AG04450 (cell line): Measurements from ENCODE around the gene KIN. TPM values are rescaled to one million over a fixed set of nuclear protein-coding genes. Genes with fewer than 3 reads are reported as not detected.
"Not testable (repeated sequence)": the region's sequence is repeated elsewhere in the genome, so short reads cannot be mapped to it uniquely, and the experiment has no call there.

Experiments
- CTCF ChIA-PET: fragments of 300-600, 350-600 bp; formaldehyde crosslinking; extraction: SDS; loops from one replicate; lab custom pipeline; 2022; ENCODE audit warnings: antibody characterized with exemption, inconsistent platforms; lab: Charles Lee
- POLR2A ChIA-PET: fragments of 350-600 bp; formaldehyde crosslinking; extraction: SDS; loops from one replicate; lab custom pipeline; 2021; ENCODE audit warnings: antibody characterized with exemption, inconsistent platforms; lab: Yijun Ruan, JAX
- DNase-seq: peaks from one replicate; pipeline ENCODE4 v3.0.0-alpha.2; 2011; ENCODE audit warnings: low read depth, low spot score
- H3K27ac ChIP-seq: one replicate; pipeline ENCODE4 v1.5.1; 2012; ENCODE audit warnings: low read depth, low read length, control low read depth
- H3K27me3 ChIP-seq: one replicate; pipeline ENCODE4 v1.6.0; 2012; ENCODE audit warnings: low read length; ENCODE audit not compliant: control insufficient read depth, insufficient read depth
- H3K4me3 ChIP-seq: 2 replicates; pipeline ENCODE4 v1.5.1; 2011; ENCODE audit warnings: mild to moderate bottlenecking, low read depth, low read length, control low read depth
- H3K9me3 ChIP-seq: 2 replicates; pipeline ENCODE4 v1.5.1; 2012; ENCODE audit warnings: low read length; ENCODE audit not compliant: control insufficient read depth, insufficient read depth
- polyA plus RNA-seq: library from polyadenylated mRNA; depleted of rRNA; stranded (reverse); fragments of >200 nt; gene quantifications from 2 replicates; pipeline ENCODE4 v1.2.3, GENCODE V29; 2011
- TF ChIP-seq, protein P1 (sequence below): IDR thresholded peaks from 2 replicates; pipeline ENCODE4 v1.5.1; 2011; ENCODE audit warnings: low read depth, low read length, control low read depth, inconsistent platforms

Gene KIN
- polyA plus RNA-seq, 1 experiment: 16.0 TPM

DNA sequence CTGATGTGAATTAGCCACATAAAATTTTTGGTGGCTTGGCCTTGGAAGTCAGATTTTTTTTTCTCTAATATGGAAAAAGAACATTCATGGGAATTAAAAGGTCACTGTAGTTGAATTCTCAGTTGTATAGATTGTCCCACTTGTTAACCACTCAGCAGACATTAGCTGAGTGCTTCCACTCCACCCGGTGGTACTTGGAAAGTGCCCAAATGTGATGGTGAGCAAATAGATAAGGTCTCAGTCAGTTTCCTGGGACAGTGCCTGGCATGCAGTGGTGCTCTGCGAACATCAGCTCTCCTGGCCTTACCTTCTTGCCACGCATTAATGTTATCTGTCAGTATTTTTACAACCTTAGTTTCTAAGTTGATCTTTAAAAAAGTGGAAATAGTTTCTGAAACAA is 1.6 kb upstream of the KIN start:
- peak overlapping the region; percentile 98 for H3K4me3 ChIP-seq
- ChIA-PET CTCF (no interaction called here), POLR2A (no interaction called here)
- no peak overlapping the region for H3K27ac ChIP-seq
- no peak for DNase-seq
- H3K9me3 ChIP-seq: peaks cover 4% of the 10 kb centered on the region; the same call in 1 of the 2 replicates
- no peaks in the 10 kb centered on the region for H3K27me3 ChIP-seq
- TF ChIP-seq, protein P1, sequence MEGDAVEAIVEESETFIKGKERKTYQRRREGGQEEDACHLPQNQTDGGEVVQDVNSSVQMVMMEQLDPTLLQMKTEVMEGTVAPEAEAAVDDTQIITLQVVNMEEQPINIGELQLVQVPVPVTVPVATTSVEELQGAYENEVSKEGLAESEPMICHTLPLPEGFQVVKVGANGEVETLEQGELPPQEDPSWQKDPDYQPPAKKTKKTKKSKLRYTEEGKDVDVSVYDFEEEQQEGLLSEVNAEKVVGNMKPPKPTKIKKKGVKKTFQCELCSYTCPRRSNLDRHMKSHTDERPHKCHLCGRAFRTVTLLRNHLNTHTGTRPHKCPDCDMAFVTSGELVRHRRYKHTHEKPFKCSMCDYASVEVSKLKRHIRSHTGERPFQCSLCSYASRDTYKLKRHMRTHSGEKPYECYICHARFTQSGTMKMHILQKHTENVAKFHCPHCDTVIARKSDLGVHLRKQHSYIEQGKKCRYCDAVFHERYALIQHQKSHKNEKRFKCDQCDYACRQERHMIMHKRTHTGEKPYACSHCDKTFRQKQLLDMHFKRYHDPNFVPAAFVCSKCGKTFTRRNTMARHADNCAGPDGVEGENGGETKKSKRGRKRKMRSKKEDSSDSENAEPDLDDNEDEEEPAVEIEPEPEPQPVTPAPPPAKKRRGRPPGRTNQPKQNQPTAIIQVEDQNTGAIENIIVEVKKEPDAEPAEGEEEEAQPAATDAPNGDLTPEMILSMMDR: no peak

DNA sequence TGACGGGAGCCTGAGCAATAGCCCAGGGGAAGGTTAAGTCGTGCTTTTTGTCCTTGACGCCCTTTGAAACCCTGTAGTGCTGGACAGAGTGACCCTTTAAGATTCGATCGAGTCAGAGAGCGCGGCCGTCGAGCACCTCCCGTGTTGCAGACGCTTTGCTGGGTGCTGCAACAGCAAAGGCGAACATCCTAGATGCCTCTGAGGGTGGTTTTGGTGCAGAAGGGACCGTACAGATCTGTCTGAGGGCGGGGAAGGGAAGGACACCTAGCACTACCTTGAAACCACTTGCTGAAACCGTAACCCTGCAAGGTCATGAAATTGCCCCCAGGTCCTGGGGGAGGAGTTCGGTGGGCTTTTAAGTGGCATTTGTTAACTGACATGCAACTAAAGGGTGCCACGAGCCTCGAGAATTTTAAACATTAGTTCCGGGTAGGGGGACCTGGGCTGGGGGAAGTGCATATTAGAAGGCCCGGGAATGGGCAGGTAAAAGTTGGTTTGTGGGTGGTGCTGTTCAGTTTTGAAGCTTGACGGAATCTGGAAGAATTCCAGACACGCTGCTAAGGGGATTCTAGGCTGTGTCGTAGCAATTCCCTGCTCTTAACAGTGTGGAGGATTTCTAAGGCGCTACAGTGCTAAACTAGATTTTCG is 970 bp upstream of the KIN start:
- Histone ChIP-seq H3K27me3 (no peaks in the 10 kb centered on the region), H3K9me3 (peaks cover 4% of the 10 kb centered on the region; the same call in 1 of the 2 replicates), H3K27ac (peak overlapping the region; percentile 31), H3K4me3 (peak overlapping the region; percentile 98)
- no peak for DNase-seq
- TF ChIP-seq, protein P1: no peak
- POLR2A ChIA-PET: interaction anchor here (0.5 to 1.9 kb wide), 8 partner anchors 9 to 87 kb away, joined by 3 to 15 read pairs (median 9); partner anchors contain the start of gene TAF3
- CTCF ChIA-PET: no interaction called here

DNA sequence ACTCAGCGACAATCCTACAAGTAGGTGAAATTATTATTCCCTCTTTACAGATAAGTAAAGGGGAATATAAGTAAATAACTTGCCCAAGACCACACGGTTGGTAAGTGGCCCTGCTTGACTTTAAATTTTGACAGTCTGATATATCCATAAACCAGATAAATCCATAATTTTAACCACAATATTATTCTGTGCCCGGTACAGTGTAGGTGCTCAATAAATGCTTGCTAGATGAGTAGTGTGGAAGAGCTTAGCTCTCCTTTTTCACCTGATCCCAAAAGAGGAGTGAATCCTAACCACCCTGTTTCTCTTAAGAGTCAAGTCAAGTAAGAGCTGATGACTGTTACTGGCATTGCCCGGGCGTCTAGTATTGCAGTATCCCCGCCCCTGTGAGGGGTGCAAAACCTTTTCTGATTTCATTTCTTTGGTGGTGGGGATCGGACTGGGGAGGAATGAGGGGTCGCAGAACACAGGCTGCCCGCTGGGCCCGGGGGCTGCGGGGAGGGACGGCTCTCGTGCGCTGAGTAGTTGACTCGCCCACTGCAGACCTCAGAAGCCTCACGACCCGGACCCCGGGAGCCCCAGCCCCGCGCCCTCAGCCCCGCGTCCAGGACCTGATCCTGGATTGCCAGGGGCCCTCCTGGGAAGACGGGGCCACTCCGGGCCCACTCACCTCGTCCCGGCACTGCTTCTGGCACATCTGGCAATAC is 490 bp downstream of the KIN start:
- H3K9me3 ChIP-seq: peaks cover 4% of the 10 kb centered on the region; the same call in 1 of the 2 replicates
- ChIA-PET POLR2A (interaction anchor here (0.6 to 1.9 kb wide), 6 partner anchors 10 to 62 kb away, joined by 4 to 15 read pairs (median 11); partner anchors contain the start of gene TAF3), CTCF (no interaction called here)
- TF ChIP-seq, protein P1: no peak
- H3K27ac ChIP-seq: peak overlapping the region; percentile 47
- DNase-seq: no peak
- H3K4me3 ChIP-seq: peak overlapping the region; percentile 98
- H3K27me3 ChIP-seq: no peaks in the 10 kb centered on the region

DNA sequence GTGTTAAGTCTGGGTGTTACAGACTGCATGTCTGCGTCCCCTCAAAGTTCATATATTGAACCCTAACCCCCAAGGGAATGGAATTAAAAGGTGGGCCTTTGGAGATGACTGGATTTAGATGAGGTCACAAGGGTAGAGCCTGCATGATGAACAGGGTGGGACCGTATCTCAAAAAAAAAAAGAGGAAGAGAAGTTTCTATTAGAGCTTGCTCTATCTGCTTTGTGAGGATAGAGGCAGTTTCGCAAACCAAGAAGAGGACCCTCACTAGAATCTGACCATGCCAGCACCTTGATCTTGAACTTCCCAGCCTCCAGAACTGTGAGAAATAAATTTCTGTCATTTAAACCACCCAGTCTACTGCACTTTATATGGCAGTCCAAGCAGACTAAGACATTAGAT is 1.4 kb downstream of the KIN start:
- Histone ChIP-seq H3K4me3 (peak overlapping the region; percentile 98), H3K27me3 (no peaks in the 10 kb centered on the region), H3K9me3 (peaks cover 4% of the 10 kb centered on the region; the same call in 1 of the 2 replicates), H3K27ac (no peak overlapping the region)
- ChIA-PET CTCF (no interaction called here), POLR2A (no interaction called here)
- TF ChIP-seq, protein P1: no peak
- DNase-seq: no peak

DNA sequence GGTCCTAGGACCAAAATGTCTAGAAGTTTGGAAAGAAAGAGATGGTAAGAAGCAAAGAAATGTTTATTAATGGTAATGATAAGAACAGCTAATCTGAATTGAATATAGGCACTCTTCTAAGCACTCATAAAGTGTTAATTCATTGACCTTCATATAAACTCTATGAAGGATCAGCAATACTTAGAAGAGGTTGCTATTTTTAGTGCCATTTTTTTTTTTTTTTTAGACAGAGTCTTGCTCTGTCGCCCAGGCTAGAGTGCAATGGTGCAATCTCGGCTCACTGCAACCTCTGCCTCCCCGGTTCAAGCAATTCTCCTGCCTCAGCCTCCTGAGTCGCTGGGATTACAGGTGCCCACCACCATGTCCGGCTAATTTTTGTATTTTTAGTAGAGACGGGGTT is 5.6 kb downstream of the KIN start:
- H3K27ac ChIP-seq, POLR2A ChIA-PET, CTCF ChIA-PET, H3K9me3 ChIP-seq, DNase-seq, H3K27me3 ChIP-seq, H3K4me3 ChIP-seq: not testable (repeated sequence)
